ENCODE data around the gene IGF2BP2.
"Not testable (repeated sequence)": the region's sequence is repeated elsewhere in the genome, so short reads cannot be mapped to it uniquely, and the experiment has no call there.

Gene IGF2BP2

DNA sequence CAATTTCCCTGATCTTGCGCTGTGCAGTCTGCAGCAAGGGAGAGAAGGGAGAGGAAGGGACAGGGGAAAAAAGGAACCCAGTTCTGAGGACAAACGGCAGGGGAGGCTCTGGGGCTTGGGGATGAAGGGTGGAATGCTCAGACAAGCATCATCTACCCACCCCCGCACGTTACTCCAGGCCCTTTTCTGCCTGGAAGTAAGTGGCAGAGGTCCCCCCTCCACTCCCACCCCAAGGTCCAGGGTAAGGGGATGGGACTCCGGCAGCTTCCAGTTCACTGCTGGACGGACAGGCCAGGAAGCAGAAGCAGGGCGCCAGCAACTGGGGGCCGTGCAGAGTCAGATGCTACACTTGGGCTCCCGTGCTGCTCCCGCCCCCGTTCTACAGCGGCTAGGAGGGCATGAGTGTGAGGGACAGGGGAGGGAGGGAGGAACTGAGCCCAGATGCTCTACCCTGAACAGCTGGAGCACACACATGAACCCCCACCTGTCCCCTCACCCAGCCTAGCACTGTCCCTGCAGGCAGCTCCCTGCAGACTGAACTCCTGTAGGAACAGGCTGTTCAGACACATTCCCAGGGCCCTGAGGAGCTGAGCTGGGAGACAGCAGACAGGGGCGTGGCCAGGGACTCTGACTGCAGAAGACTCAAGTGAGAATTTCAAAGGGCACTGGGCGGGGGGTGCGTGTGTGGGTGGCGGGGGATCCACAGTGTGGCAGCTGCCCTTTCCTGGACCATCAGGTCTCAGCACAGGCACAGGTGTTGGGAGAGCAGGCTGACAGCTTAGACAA is 179.1 kb downstream of the IGF2BP2 start:
- TF ChIP-seq, protein P1, sequence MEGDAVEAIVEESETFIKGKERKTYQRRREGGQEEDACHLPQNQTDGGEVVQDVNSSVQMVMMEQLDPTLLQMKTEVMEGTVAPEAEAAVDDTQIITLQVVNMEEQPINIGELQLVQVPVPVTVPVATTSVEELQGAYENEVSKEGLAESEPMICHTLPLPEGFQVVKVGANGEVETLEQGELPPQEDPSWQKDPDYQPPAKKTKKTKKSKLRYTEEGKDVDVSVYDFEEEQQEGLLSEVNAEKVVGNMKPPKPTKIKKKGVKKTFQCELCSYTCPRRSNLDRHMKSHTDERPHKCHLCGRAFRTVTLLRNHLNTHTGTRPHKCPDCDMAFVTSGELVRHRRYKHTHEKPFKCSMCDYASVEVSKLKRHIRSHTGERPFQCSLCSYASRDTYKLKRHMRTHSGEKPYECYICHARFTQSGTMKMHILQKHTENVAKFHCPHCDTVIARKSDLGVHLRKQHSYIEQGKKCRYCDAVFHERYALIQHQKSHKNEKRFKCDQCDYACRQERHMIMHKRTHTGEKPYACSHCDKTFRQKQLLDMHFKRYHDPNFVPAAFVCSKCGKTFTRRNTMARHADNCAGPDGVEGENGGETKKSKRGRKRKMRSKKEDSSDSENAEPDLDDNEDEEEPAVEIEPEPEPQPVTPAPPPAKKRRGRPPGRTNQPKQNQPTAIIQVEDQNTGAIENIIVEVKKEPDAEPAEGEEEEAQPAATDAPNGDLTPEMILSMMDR (IDR thresholded peaks at IDR 0.05) = no peak
- H3K27me3 ChIP-seq = no peaks in the 10 kb centered on the region
- no peaks in the 10 kb centered on the region for H3K36me3 ChIP-seq
- H3K4me1 ChIP-seq (ENCODE audit: control insufficient read depth in 1 of 2, insufficient read depth in 1 of 2, low read depth in 1 of 2, low read length in 1 of 2) = peaks cover 4 to 6% of the 10 kb centered on the region in 2 experiments
- H3K27ac ChIP-seq = no peak overlapping the region
- H3K9me3 ChIP-seq = no peaks in the 10 kb centered on the region
- no peak overlapping the region for H3K4me3 ChIP-seq (ENCODE audit: low read depth in 1 of 2, low read length in 1 of 2)

DNA sequence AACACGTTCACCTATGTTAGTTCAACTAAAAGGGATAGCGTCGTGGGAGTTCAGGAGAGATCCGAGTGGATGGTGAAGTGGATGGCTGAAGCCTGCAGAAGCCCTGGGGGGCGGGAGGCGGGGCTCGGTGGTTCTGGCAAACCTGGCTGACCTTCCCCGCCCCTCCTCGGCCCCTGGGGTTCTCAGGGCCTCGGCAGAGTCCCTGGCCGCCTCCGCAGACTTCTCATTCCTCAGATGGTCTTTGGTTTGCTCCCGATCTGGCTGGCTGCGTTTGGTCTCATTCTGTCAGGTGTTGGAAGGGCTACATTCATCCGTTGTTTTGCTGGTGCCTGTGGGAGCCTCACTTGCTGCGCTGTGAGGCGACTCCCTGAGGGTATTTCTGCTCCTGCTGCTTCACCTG is 179.7 kb downstream of the IGF2BP2 start:
- not testable (repeated sequence) for H3K4me3 ChIP-seq (ENCODE audit: low read depth in 1 of 2, low read length in 1 of 2); H3K36me3 ChIP-seq; H3K27me3 ChIP-seq; H3K9me3 ChIP-seq; H3K27ac ChIP-seq; H3K4me1 ChIP-seq (ENCODE audit: control insufficient read depth in 1 of 2, insufficient read depth in 1 of 2, low read depth in 1 of 2, low read length in 1 of 2)

DNA sequence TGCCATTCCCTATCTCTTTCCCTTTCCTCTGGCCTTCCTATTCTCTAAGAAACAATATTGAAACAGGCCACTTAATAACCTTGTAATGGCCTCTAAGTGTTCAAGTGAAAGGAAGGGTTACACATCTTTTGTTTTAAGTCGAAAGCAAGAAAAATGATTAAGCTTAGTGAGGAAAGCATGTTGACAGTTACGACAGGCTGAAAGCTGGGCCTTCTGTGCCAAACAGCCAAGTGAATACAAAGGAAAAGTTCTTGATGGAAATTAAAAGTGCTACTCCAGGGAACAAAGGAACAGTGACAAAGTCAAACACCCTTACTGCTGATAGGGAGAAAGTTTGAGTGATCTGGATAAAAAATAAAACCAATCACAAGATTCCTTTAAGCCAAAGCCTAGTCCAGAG is 184.5 kb downstream of the IGF2BP2 start:
- TF ChIP-seq, protein P1 (IDR thresholded peaks at IDR 0.05) = no peak
- Histone ChIP-seq H3K36me3 (no peaks in the 10 kb centered on the region), H3K4me3 (ENCODE audit: low read depth in 1 of 2, low read length in 1 of 2) (no peak overlapping the region), H3K27ac (no peak overlapping the region), H3K4me1 (ENCODE audit: control insufficient read depth in 1 of 2, insufficient read depth in 1 of 2, low read depth in 1 of 2, low read length in 1 of 2) (no peaks in the 10 kb centered on the region), H3K27me3 (no peaks in the 10 kb centered on the region), H3K9me3 (no peaks in the 10 kb centered on the region)

DNA sequence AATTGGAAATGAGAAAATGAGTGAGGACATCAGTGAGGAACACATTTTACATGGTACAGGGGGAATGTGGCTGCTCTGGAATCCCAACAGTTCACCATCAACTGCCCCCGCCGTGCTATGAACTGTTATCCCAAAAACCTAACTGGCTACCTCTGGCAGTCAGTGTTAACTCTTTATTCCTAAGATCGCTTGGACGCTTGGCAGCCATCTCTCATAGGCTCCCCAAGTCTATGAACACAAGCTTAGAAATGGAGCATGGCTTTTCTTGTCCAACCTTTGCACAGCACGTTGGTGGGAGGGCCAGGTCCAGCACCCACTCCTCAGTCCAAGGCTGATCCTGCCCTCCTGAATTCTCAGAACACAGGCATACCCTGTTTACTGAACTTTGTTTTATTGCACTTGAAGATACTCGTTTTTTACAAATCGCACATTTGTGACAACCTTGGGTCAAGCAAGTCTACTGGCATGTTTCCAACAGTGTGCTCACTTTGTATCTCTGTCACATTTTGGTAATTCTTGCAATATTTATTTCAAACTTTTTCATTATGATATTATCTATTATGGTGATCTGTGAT is 185.1 kb downstream of the IGF2BP2 start:
- Histone ChIP-seq H3K9me3 (no peaks in the 10 kb centered on the region), H3K27me3 (no peaks in the 10 kb centered on the region), H3K27ac (no peak overlapping the region), H3K4me3 (ENCODE audit: low read depth in 1 of 2, low read length in 1 of 2) (no peak overlapping the region), H3K4me1 (ENCODE audit: control insufficient read depth in 1 of 2, insufficient read depth in 1 of 2, low read depth in 1 of 2, low read length in 1 of 2) (no peaks in the 10 kb centered on the region), H3K36me3 (no peaks in the 10 kb centered on the region)
- TF ChIP-seq, protein P1 (IDR thresholded peaks at IDR 0.05) = no peak

DNA sequence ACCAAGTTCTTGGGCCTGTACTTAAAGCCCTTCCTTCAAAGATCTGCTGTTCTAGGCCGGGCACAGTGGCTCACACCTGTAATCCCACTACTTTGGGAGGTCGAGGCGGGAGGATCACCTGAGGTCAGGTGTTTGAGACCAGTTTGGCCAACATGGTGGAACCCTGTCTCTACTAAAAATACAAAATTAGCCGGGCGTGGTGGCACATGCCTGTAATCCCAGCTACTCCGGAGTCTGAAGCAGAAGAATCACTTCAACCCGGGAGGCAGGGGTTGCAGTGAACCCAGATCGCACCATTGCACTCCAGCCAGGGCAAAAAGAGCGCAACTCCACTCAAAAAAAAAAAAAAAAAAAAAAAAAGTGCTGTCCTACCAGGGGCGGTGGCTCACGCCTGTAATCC is 186.2 kb downstream of the IGF2BP2 start:
- H3K4me3 ChIP-seq (ENCODE audit: low read depth in 1 of 2, low read length in 1 of 2); H3K27ac ChIP-seq; H3K9me3 ChIP-seq; H3K4me1 ChIP-seq (ENCODE audit: control insufficient read depth in 1 of 2, insufficient read depth in 1 of 2, low read depth in 1 of 2, low read length in 1 of 2); H3K36me3 ChIP-seq; H3K27me3 ChIP-seq: not testable (repeated sequence)

DNA sequence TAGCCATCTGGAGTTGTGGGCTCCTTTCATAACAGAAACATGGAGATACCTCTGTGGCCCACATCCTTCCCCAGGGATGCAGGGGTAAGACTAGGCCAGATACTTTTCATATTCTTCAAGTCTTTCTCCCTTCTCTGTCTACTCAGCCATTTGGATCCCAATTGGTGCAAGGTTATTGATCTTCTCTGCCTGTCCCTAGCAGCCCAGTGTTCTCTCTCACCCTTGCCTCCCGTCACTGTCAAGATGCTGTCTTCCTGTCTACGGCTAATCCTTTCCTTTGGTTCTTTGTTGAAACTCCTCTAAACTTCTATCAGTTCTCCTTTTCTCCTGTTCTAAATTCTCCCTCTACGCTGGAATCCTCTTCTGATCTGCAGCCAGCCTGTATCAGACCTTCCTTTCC is 187.5 kb downstream of the IGF2BP2 start:
- H3K4me3 ChIP-seq (ENCODE audit: low read depth in 1 of 2, low read length in 1 of 2) = no peak overlapping the region
- TF ChIP-seq, protein P1 (IDR thresholded peaks at IDR 0.05) = no peak
- no peaks in the 10 kb centered on the region for H3K4me1 ChIP-seq (ENCODE audit: control insufficient read depth in 1 of 2, insufficient read depth in 1 of 2, low read depth in 1 of 2, low read length in 1 of 2)
- H3K9me3 ChIP-seq = no peaks in the 10 kb centered on the region
- H3K27me3 ChIP-seq = no peaks in the 10 kb centered on the region
- no peak overlapping the region for H3K27ac ChIP-seq
- peaks cover 8% of the 10 kb centered on the region for H3K36me3 ChIP-seq

Data from neutrophil (primary cell).